GM19372 (cell line): ENCODE results near the gene DIAPH3.

ENCODE experiments used
- ATAC-seq: cut with Tn5 transposase; IDR thresholded peaks from one replicate; pipeline ENCODE4 v1.9.1; 2021; ENCODE audit warnings: mild to moderate bottlenecking, low read depth, moderate library complexity; ENCODE audit not compliant: unreplicated experiment

Gene DIAPH3

GRCh38 chr13:59686798-59687394, 476.8 kb downstream of the DIAPH3 start:
- no peak for ATAC-seq

DNA sequence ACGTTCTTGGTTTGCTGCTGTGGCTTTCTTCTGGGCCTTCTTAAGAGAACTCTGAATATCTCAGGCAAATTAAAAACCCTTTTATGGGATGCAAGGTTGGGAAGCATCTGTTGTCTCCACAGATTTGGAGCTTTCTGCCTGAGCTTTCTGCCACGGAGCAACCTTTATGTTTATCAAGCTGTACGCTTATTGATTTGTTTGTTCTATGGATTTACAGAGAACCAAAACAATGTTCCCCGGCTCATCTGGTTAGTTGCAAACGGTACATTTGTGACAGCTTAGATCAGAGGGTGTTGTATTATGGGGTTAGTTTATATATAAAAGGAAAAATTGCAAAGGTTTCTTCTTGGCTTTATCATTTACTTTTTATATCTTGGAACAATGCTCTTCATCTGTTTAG, 479.6 kb downstream of the DIAPH3 start:
- no peak for ATAC-seq

DNA sequence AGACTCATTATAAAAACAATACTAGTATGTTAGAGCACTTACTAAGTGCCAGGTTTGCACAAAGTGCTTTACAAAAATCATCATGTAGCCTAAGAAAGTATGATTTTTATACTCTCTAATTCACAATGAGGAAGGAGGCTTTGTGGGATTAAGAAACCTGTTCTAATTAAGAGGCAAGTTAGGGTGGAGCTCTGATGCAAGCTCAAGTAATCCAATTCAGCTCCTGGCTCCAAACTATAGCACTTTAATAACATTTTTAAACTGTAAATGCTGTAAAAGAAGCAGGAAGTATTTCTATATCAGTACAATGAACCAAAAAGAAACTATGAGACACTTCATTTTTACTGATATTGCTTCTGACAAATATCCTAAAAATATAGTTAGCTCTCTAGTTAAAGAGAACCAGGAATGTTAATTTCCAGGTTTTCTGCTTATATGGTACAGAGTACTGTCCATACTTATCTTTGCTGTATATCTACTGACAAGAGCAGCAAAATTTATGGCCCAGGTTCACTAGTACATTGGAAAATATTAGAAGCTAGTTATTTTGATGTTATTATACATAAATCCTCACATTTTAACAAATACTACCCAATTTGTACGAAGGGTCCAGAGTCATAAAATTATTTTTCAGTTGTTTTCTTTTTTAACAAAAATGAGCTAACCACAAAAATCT, 482.0 kb downstream of the DIAPH3 start:
- no peak for ATAC-seq

GRCh38 chr13:59680429-59681024, 483.2 kb downstream of the DIAPH3 start:
- no peak for ATAC-seq

- ATAC-seq: no peak
Observed at GRCh38 chr13:59679254-59679653, 484.5 kb downstream of the DIAPH3 start.

DNA sequence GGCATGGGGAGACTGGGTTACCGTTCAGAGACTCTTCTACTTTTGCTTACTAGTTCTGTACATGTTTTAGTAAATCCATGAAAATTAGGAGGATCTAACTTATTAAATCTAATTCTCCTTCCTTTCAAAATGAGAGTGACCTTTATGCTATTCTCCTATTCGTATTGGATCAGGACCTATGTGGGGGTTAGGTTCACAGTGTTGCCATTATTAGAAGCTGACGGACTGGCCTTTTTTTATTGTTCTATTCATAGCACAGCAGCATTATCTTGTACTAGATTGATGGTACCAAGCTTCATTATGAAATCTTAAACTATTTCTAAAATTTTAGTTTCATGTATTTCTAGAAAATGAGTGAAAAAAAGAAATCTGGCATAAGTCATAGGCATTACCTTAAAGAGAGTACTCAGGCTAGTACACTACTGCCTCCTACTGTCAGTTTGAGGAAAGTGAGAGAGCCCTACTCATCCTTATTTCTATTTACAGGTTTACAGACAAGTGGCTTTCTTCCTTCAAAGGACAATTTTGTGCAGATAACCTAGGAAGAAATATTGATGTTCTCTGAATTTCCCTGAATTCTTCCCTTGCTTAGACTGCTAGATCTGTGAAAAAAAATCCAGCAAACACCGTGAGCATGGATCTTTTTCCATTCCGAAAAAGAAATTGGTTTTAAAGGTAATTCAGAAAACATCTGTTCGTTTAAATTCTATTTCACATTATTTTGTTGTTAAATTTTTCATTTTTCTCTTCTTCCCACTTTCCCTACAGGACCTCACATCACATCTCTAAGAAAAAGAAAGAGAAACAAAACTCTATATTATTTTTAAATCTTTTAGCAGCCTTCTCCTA, 485.5 kb downstream of the DIAPH3 start:
- peak; percentile 75 for ATAC-seq

- no peak for ATAC-seq
Observed at GRCh38 chr13:59677430-59677829, 486.3 kb downstream of the DIAPH3 start.

DNA sequence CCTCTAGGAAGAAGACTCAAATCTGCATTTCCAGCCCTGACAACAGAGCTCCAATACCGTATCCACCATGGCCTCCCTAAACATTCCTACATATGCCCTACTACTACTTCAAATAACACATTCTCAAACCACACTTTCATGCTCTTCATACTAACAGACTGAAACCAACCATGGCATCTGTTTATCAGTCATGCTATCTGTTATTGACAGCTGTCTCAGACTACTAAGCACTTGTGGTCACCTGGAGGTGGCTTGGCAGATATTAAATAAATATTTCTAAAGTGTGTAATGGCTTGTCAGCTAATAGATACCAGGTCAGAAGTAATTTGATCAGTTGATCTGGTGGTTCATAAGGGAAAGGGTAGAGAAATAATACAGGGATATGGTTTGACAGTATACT, 489.1 kb downstream of the DIAPH3 start:
- ATAC-seq: no peak

GRCh38 chr13:59673286-59673685, 490.4 kb downstream of the DIAPH3 start:
- no peak for ATAC-seq

GRCh38 chr13:59672445-59672844, 491.3 kb downstream of the DIAPH3 start:
- ATAC-seq: no peak

- no peak for ATAC-seq
Observed at GRCh38 chr13:59671881-59672280, 491.8 kb downstream of the DIAPH3 start.

GRCh38 chr13:59666504-59666903, 497.2 kb downstream of the DIAPH3 start:
- ATAC-seq: no peak

GRCh38 chr13:59665732-59666131, 498.0 kb downstream of the DIAPH3 start:
- no peak for ATAC-seq

DNA sequence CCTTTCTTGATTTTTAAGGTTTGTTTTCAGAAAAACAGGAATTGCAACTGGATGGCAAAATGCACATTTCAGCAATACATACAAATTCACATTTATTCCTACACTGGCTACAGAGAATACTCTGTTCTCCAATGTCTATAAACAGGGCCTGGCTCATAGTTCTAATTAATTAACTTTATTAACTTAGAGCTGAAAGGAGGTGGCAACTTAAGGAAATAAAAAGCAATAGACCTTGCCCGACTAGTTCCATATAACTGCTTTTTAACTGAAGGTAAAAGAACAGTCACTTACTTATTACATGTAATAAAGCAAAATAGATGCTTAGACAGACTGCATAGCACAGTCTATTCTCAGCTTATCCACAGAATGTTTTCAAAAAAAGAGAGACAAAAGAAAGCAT, 498.5 kb downstream of the DIAPH3 start:
- no peak for ATAC-seq

- no peak for ATAC-seq
Observed at GRCh38 chr13:59664586-59664985, 499.1 kb downstream of the DIAPH3 start.

GRCh38 chr13:59663707-59664106, 500.0 kb downstream of the DIAPH3 start:
- ATAC-seq: no peak

DNA sequence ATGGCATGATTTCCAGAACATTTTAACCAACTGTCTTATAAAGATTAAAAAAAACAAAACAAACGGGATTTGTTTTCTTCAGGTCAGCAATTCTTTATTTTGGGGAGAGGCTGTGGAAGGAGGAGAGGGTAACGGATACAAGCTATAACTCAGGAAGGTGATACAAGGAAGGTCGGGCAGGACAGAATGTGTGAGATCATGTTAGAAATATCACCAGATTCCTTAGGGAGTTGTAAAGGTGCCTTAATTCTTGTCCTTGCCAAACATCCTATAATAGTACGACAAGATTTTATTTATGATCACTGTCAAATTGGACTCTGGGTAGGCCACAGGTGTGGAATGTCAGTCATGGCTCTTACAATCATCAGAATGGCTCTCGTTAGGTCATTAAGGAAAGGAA, 503.1 kb downstream of the DIAPH3 start:
- ATAC-seq: no peak

GRCh38 chr13:59659981-59660380, 503.7 kb downstream of the DIAPH3 start:
- ATAC-seq: no peak

GRCh38 chr13:59658738-59659330, 504.9 kb downstream of the DIAPH3 start:
- ATAC-seq: no peak

DNA sequence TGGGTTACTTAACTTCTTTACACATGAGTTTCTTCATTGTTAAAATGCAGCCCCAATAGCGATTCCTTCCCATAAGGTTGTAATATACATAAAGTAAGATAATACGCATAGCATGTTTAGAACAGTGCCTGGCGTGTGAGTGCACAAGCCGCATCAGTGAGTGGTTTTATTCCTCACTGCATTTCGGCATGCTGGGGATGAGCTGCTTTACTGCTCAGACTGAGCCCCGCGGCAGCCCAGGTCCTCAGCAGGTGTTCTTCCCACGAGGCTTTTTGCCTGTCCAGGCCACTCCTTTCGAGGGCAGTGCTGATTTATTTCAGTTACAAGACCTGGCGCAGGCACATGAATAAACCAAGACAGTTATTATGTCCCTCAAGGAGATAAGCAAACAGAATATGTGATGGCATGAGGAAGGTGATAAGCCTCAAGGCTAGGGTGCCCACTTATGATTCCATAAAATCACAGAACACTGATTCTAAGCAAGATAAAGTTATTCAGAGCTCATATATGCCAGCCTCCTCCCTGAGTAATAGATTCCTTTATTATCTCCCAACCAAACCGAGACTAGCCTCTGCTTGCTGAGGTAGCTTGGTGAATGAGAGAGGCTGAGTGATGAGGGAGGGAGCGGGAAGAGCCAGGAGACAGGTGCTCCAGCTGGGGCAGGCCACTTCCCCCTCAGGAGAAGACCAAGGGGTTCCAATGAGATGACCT, 505.5 kb downstream of the DIAPH3 start:
- ATAC-seq: no peak
